GM19238 (cell line): Measurements from ENCODE around the gene SENP7.
A peak's percentile ranks its signal among the peaks of the same experiment; 100 is the strongest.
"Not testable (repeated sequence)": the region's sequence is repeated elsewhere in the genome, so short reads cannot be mapped to it uniquely, and the experiment has no call there.

ENCODE experiments used
- DNase-seq: peaks from one replicate; pipeline ENCODE4 v3.0.0; 2011; ENCODE audit warnings: low spot score; ENCODE audit not compliant: insufficient read length

The SENP7 gene, protein sequence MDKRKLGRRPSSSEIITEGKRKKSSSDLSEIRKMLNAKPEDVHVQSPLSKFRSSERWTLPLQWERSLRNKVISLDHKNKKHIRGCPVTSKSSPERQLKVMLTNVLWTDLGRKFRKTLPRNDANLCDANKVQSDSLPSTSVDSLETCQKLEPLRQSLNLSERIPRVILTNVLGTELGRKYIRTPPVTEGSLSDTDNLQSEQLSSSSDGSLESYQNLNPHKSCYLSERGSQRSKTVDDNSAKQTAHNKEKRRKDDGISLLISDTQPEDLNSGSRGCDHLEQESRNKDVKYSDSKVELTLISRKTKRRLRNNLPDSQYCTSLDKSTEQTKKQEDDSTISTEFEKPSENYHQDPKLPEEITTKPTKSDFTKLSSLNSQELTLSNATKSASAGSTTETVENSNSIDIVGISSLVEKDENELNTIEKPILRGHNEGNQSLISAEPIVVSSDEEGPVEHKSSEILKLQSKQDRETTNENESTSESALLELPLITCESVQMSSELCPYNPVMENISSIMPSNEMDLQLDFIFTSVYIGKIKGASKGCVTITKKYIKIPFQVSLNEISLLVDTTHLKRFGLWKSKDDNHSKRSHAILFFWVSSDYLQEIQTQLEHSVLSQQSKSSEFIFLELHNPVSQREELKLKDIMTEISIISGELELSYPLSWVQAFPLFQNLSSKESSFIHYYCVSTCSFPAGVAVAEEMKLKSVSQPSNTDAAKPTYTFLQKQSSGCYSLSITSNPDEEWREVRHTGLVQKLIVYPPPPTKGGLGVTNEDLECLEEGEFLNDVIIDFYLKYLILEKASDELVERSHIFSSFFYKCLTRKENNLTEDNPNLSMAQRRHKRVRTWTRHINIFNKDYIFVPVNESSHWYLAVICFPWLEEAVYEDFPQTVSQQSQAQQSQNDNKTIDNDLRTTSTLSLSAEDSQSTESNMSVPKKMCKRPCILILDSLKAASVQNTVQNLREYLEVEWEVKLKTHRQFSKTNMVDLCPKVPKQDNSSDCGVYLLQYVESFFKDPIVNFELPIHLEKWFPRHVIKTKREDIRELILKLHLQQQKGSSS

GRCh38 chr3:101512646-101513418, at the start of gene SENP7:
TSS of gene SENP7 (minus strand) at chr3:101513212. CDS start at chr3:101513130, 82 bp downstream.
- peak; percentile 71 for DNase-seq

GRCh38 chr3:101561630-101562328, 48.8 kb upstream of the SENP7 start, which contains the start of gene TRMT10C:
TSS of gene TRMT10C (plus strand) at chr3:101561868. CDS start at chr3:101564782, 2,914 bp downstream.
- DNase-seq = peak; percentile 87

GRCh38 chr3:101556064-101556463, 43.1 kb upstream of the SENP7 start:
- DNase-seq = no peak

DNA sequence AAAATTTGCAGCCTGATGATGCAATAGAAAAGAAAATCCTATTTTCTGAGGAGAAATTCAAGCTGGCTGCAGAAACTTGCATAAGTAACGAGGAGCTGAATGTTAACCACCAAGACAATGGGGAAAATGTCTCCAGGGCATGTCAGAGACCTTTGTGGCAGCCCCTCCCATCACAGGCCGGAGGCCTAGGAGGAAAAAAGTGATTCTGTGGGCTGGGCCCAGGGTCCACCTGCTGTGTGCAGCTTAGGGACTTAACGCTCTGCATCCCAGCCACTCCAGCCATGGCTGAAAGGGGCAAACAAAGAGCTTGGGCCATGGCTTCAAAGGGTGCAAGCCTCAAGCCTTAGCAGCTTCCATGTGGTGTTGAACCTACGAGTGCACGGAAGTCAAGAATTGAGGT, 40.4 kb upstream of the SENP7 start:
- DNase-seq = not testable (repeated sequence)

DNA sequence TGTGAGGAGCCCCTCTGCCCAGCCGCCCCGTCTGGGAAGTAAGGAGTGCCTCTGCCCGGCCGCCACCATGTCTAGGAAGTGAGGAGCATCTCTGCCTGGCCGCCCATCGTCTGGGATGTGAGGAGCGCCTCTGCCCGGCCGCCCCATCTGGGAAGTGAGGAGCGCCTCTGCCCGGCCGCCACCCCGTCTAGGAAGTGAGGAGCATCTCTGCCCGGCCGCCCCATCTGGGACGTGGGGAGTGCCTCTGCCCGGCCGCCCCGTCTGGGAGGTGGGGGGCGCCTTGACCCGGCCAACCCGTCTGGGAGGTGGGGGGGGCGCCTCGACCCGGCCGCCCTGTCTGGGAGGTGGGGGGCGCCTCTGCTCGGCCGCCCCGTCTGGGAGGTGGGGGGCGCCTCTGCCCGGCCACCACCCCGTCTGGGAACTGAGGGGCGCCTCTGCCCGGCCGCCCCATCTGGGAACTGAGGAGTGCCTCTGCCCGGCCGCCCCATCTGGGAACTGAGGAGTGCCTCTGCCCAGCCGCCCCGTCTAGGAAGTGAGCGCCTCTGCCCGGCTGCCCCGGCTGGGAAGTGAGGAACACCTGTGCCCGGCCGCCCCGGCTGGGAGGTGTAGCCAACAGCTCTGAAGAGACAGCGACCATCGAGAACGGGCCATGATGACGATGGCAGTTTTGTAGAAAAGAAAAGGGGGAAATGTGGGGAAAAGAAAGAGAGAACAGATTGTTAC, 38.5 kb upstream of the SENP7 start:
- DNase-seq = not testable (repeated sequence)

GRCh38 chr3:101549473-101549872, 36.5 kb upstream of the SENP7 start:
- DNase-seq = no peak

- no peak for DNase-seq
These were observed 35.6 kb upstream of the SENP7 start for GRCh38 chr3:101548527-101549105.

- DNase-seq = no peak
These were observed 31.3 kb upstream of the SENP7 start for GRCh38 chr3:101544161-101544850.

GRCh38 chr3:101542957-101543356, 29.9 kb upstream of the SENP7 start:
- DNase-seq = no peak

- DNase-seq = not testable (repeated sequence)
These were observed 23.9 kb upstream of the SENP7 start for GRCh38 chr3:101536955-101537354.

GRCh38 chr3:101536266-101536665, 23.3 kb upstream of the SENP7 start:
- no peak for DNase-seq

DNA sequence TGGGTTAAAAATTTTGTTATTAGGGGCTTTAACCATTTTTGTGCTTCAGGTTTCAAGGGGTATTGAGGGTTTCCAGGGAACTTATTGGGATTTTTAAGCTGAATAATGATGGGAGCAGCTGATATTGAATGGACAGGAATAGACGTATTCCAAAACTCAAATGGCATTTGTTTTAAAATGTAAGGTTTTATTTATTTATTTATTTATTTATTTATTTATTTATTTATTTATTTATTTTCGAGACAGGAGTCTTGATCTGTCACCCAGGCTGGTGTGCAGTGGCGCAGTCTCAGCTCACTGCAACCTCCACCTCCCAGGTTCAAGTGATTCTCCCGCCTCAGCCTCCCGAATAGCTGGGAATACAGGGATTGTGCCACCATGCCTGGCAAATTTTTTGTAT, 22.2 kb upstream of the SENP7 start:
- no peak for DNase-seq

GRCh38 chr3:101533603-101533968, 20.6 kb upstream of the SENP7 start:
- no peak for DNase-seq

- DNase-seq = no peak
These were observed 20.0 kb upstream of the SENP7 start for GRCh38 chr3:101532783-101533602.

- no peak for DNase-seq
These were observed 18.6 kb upstream of the SENP7 start for GRCh38 chr3:101531473-101532086.

DNA sequence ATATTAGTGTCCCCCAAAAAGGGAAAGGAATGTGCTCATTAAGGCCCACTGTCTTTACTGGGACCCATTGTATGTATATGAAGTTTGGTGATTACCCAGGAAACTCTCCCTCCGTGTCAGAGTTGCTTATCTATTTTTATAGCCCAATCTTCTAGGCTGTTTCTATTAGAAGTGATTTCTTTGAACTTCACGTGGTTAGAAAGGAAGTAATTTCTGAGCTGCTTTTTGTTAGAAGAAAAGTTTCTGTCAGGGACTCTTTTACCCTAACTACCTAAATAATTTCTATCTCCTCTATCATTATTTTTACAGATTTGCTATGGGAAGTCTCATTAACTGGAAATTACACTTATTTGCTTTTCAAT, 17.7 kb upstream of the SENP7 start:
- DNase-seq = no peak

- no peak for DNase-seq
These were observed 17.0 kb upstream of the SENP7 start for GRCh38 chr3:101529816-101530685.
